OCI-LY7 (cell line): ENCODE data around the gene SLC48A1. TPM values are rescaled to one million over a fixed set of nuclear protein-coding genes. Genes with fewer than 3 reads are reported as not detected.

ENCODE experiments used
- BruUV-seq: library from RNA; stranded (reverse); fragments of 400-500 nt; replicated peaks from 2 replicates; lab custom pipeline; 2021; lab: Mats Ljungman, UMichigan
- CTCF ChIA-PET: fragments of 300-600 bp; sonication (Branson Sonifier 250); formaldehyde crosslinking; loops from one replicate; lab custom pipeline; 2022; ENCODE audit warnings: antibody characterized with exemption; ENCODE audit not compliant: unreplicated experiment; lab: Charles Lee
- POLR2A ChIA-PET: fragments of 300-600 bp; sonication (Branson Sonifier 250); formaldehyde crosslinking; loops from one replicate; lab custom pipeline; 2022; ENCODE audit warnings: antibody characterized with exemption; lab: Charles Lee
- DNase-seq: peaks from one replicate; pipeline ENCODE4 v3.0.0-alpha.2; 2015; ENCODE audit warnings: low spot score
- H2AFZ ChIP-seq: fragments of 200-600 bp; sonication (generic), shearing (Covaris generic); 2 replicates; pipeline ENCODE4 v1.6.1; 2014; ENCODE audit warnings: mild to moderate bottlenecking, antibody characterized with exemption, low read length, moderate library complexity
- H3K27ac ChIP-seq: fragments of 200-600 bp; sonication (generic); 2 replicates; pipeline ENCODE4 v1.5.1; 2014; ENCODE audit warnings: mixed run types, low read depth, mild to moderate bottlenecking, moderate library complexity, low read length, inconsistent platforms; ENCODE audit not compliant: poor library complexity, severe bottlenecking
- H3K36me3 ChIP-seq: fragments of 200-600 bp; sonication (generic); 2 replicates; pipeline ENCODE4 v1.6.1; 2014; ENCODE audit warnings: mild to moderate bottlenecking, antibody characterized with exemption, low read length, moderate library complexity, mixed read lengths; ENCODE audit not compliant: insufficient read depth
- H3K4me1 ChIP-seq: fragments of 200-600 bp; sonication (generic); 2 replicates; pipeline ENCODE4 v1.5.1; 2014; ENCODE audit warnings: mild to moderate bottlenecking, low read length; ENCODE audit not compliant: insufficient read depth, poor library complexity, severe bottlenecking
- H3K4me2 ChIP-seq: fragments of 200-600 bp; sonication (generic); 2 replicates; pipeline ENCODE4 v1.6.1; 2014; ENCODE audit warnings: mild to moderate bottlenecking, low read length
- H3K4me3 ChIP-seq: fragments of 200-600 bp; sonication (generic); 2 replicates; pipeline ENCODE4 v1.5.1; 2014; ENCODE audit warnings: mild to moderate bottlenecking, low read depth, low read length; ENCODE audit not compliant: poor library complexity, severe bottlenecking
- H3K79me2 ChIP-seq: fragments of 200-600 bp; sonication (generic); 2 replicates; pipeline ENCODE4 v1.6.1; 2016; ENCODE audit warnings: low read depth, mild to moderate bottlenecking, low read length, moderate library complexity, mixed read lengths; ENCODE audit not compliant: insufficient read depth
- H3K9me2 ChIP-seq: fragments of 200-600 bp; sonication (generic); 2 replicates; pipeline ENCODE4 v1.6.1; 2016; ENCODE audit warnings: mild to moderate bottlenecking, low read length, mixed read lengths; ENCODE audit not compliant: insufficient read depth
- H3K9me3 ChIP-seq: fragments of 200-600 bp; sonication (generic); 2 replicates; pipeline ENCODE4 v1.6.1; 2014; ENCODE audit warnings: mild to moderate bottlenecking, mixed run types, low read length, mixed read lengths
- H4K20me1 ChIP-seq: fragments of 200-600 bp; sonication (generic); 2 replicates; pipeline ENCODE4 v1.6.1; 2014; ENCODE audit warnings: mild to moderate bottlenecking, antibody characterized with exemption, low read length, moderate library complexity, mixed read lengths; ENCODE audit not compliant: insufficient read depth
- EZH2phosphoT487 ChIP-seq: fragments of 200-600 bp; sonication (generic); IDR thresholded peaks from 2 replicates; pipeline ENCODE4 v1.6.1; 2018; ENCODE audit warnings: low read depth, borderline replicate concordance, mild to moderate bottlenecking, mixed run types, antibody characterized with exemption, low read length, moderate library complexity, mixed read lengths
- intact Hi-C: fragments of 100-400 bp; cut with micrococcal nuclease; formaldehyde crosslinking; loops from one replicate; pipeline ENCODE4 v1.10.0; 2022; ENCODE audit not compliant: unreplicated experiment
- total RNA-seq, 2 experiments: library from RNA; depleted of rRNA in 1 of 2; stranded (reverse); fragments of >200 nt in 1 of 2; shearing (Covaris generic) in 1 of 2; gene quantifications; 2 replicates each; pipeline ENCODE4 v1.2.3, GENCODE V29; 2014 to 2022
- TF ChIP-seq, protein P1 (sequence below): fragments of 200-600 bp; sonication (generic); conservative IDR thresholded peaks from 2 replicates; pipeline ENCODE4 v1.5.1; 2014; ENCODE audit warnings: mild to moderate bottlenecking, antibody characterized with exemption, low read length, moderate library complexity, mixed read lengths

The SLC48A1 gene
- total RNA-seq, 2 experiments from 2014 or later: 9.6 to 12.0 TPM

DNA sequence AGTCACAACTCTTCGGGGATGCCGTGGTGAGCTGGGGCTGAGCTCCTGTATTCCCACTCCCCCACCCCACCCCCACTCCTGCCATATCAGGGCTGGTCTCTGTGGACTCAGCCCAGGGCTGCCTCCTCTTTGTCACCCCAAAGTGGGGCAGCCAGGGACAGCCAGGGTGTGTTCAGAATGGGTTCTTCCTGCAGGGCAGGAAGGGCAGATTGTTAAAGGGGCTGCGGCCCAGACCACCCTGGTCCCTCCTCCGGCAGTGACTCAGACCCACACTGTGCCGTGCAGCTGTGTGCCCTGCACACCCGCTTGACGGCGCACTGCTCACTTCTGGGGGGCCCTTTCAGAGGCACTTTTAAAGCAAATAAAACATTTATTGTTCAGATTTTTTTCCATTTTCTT is 9.3 kb downstream of the SLC48A1 start:
- Histone ChIP-seq H3K4me3 (no peak overlapping the region), H4K20me1 (no peaks in the 10 kb centered on the region), H3K9me2 (no peaks in the 10 kb centered on the region), H3K9me3 (no peaks in the 10 kb centered on the region), H3K4me1 (peaks cover 14% of the 10 kb centered on the region), H3K4me2 (no peak overlapping the region), H3K79me2 (no peaks in the 10 kb centered on the region), H3K36me3 (peaks cover 54% of the 10 kb centered on the region), H3K27ac (no peak overlapping the region), H2AFZ (no peak overlapping the region)
- POLR2A ChIA-PET: no interaction called here
- TF ChIP-seq, protein P1, sequence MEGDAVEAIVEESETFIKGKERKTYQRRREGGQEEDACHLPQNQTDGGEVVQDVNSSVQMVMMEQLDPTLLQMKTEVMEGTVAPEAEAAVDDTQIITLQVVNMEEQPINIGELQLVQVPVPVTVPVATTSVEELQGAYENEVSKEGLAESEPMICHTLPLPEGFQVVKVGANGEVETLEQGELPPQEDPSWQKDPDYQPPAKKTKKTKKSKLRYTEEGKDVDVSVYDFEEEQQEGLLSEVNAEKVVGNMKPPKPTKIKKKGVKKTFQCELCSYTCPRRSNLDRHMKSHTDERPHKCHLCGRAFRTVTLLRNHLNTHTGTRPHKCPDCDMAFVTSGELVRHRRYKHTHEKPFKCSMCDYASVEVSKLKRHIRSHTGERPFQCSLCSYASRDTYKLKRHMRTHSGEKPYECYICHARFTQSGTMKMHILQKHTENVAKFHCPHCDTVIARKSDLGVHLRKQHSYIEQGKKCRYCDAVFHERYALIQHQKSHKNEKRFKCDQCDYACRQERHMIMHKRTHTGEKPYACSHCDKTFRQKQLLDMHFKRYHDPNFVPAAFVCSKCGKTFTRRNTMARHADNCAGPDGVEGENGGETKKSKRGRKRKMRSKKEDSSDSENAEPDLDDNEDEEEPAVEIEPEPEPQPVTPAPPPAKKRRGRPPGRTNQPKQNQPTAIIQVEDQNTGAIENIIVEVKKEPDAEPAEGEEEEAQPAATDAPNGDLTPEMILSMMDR: no peak
- no peak for TF ChIP-seq EZH2phosphoT487
- intact Hi-C loops: no loop called here
- BruUV-seq: no TSS peak
- no peak for DNase-seq
- CTCF ChIA-PET: interaction anchor here (0.7 to 1.4 kb wide), 2 partner anchors 39 to 54 kb away, joined by 3 to 4 read pairs; no protein-coding TSS in a partner anchor

DNA sequence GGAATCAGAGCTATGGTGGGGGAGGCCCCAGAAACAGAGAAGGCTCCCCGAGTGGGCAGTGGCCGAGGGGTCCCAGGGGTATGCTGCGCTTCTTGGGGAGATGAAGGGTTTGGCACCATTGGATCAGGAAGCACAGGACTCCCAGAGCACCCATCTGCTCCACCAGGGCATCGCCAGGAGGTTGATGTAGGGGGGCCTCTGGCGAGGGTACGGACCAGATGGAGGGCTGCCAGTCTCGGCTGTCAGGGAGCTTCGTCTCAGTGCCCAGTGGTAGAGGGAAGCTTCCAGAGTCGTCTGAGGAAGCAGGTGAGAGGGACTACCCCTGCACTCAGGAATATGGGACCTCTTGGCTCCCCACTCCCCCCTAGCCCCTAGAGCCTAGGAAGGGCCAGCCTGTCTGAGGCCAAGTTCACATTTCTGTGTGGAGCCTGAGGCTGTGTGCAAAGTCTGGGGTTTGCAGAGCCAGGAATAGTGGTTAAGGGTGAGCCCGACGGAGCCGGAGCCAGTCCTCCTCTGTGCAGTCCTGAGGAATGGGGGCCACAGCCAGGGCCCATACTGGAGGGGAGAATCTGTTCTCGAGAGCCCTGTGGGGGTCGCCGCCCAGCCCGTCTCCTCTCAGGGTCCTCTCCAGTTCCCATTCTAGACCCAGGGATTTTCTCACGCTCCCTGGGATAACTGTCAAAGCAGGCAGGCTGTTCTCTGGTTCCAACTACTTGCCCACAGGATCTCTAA is 10.2 kb downstream of the SLC48A1 start:
- POLR2A ChIA-PET: no interaction called here
- CTCF ChIA-PET: no interaction called here
- intact Hi-C loops: no loop called here

More for the DNA sequence above, 10.2 kb downstream of the SLC48A1 start:
- H3K36me3 ChIP-seq: peaks cover 62% of the 10 kb centered on the region
- no peak overlapping the region for H3K4me2 ChIP-seq
- no peak overlapping the region for H3K27ac ChIP-seq
- H3K4me3 ChIP-seq: no peak overlapping the region
- H2AFZ ChIP-seq: no peak overlapping the region
- BruUV-seq: TSS peak; percentile 70
- no peak for TF ChIP-seq EZH2phosphoT487
- TF ChIP-seq, protein P1: no peak
- H3K79me2 ChIP-seq: no peaks in the 10 kb centered on the region
- peaks cover 6% of the 10 kb centered on the region for H3K4me1 ChIP-seq
- H3K9me3 ChIP-seq: no peaks in the 10 kb centered on the region
- H4K20me1 ChIP-seq: no peaks in the 10 kb centered on the region
- no peak for DNase-seq
- no peaks in the 10 kb centered on the region for H3K9me2 ChIP-seq
